Left ventricle myocardium inferior (tissue), 1 donor: ENCODE results near the gene KRTAP9-9. TPM values are rescaled to one million over a fixed set of nuclear protein-coding genes. Genes with fewer than 3 reads are reported as not detected.

Source experiments
- total RNA-seq: library from RNA; stranded (reverse); fragmentation: NEBNext Ultra II Directional; extraction: Animal tissue kit (Norgen Biotek cat#: 25700); gene quantifications from one replicate; pipeline ENCODE4 v1.2.1, GENCODE V29; 2021
- donor health status: DM: no; HTN: yes; CAD: no; lungs with severe emphysema.

KRTAP9-9 gene
- total RNA-seq, 1 donor from 2014 or later, result not detected

Other genes with a start within 250 kb of the KRTAP9-9 start
- gene KRTAP3-1, start 246.3 kb upstream of the KRTAP9-9 start, total RNA-seq, result not detected
- gene KRTAP1-5, start 228.2 kb upstream of the KRTAP9-9 start, total RNA-seq, result not detected
- gene KRTAP1-4, start 225.2 kb upstream of the KRTAP9-9 start, total RNA-seq, result not detected
- gene KRTAP1-3, start 220.5 kb upstream of the KRTAP9-9 start, total RNA-seq, result not detected
- not detected for gene KRTAP1-1, start 213.9 kb upstream of the KRTAP9-9 start, total RNA-seq
- gene KRTAP2-1, start 208.1 kb upstream of the KRTAP9-9 start, total RNA-seq, result not detected
- not detected for gene KRTAP2-2, start 200.2 kb upstream of the KRTAP9-9 start, total RNA-seq
- gene KRTAP2-3, start 195.3 kb upstream of the KRTAP9-9 start, total RNA-seq, result not detected
- not detected for gene KRTAP2-4, start 189.5 kb upstream of the KRTAP9-9 start, total RNA-seq
- gene KRTAP4-7, start 171.2 kb upstream of the KRTAP9-9 start, total RNA-seq, result not detected
- not detected for gene KRTAP4-8, start 157.2 kb upstream of the KRTAP9-9 start, total RNA-seq
- not detected for gene KRTAP4-16, start 153.2 kb upstream of the KRTAP9-9 start, total RNA-seq
- not detected for gene KRTAP4-9, start 150.0 kb upstream of the KRTAP9-9 start, total RNA-seq
- gene KRTAP4-11, start 137.0 kb upstream of the KRTAP9-9 start, total RNA-seq, result not detected
- not detected for gene KRTAP4-12, start 131.2 kb upstream of the KRTAP9-9 start, total RNA-seq
- not detected for gene KRTAP4-6, start 114.8 kb upstream of the KRTAP9-9 start, total RNA-seq
- not detected for gene KRTAP4-5, start 105.6 kb upstream of the KRTAP9-9 start, total RNA-seq
- gene KRTAP4-4, start 94.6 kb upstream of the KRTAP9-9 start, total RNA-seq, result not detected
- gene KRTAP4-3, start 87.2 kb upstream of the KRTAP9-9 start, total RNA-seq, result not detected
- gene KRTAP4-2, start 77.2 kb upstream of the KRTAP9-9 start, total RNA-seq, result not detected
- not detected for gene KRTAP4-1, start 70.5 kb upstream of the KRTAP9-9 start, total RNA-seq
- not detected for gene KRTAP9-1, start 65.5 kb upstream of the KRTAP9-9 start, total RNA-seq
- gene KRTAP9-2, start 28.7 kb upstream of the KRTAP9-9 start, total RNA-seq, result not detected
- gene KRTAP9-3, start 22.9 kb upstream of the KRTAP9-9 start, total RNA-seq, result not detected
- not detected for gene KRTAP9-8, start 17.4 kb upstream of the KRTAP9-9 start, total RNA-seq
- not detected for gene KRTAP9-4, start 5.7 kb upstream of the KRTAP9-9 start, total RNA-seq
- gene KRTAP9-6, start 10.0 kb downstream of the KRTAP9-9 start, total RNA-seq, result not detected
- gene KRTAP9-7, start 20.3 kb downstream of the KRTAP9-9 start, total RNA-seq, result not detected
- gene KRTAP29-1, start 47.5 kb downstream of the KRTAP9-9 start, total RNA-seq, result not detected
- not detected for gene KRTAP16-1, start 53.9 kb downstream of the KRTAP9-9 start, total RNA-seq
- not detected for gene KRTAP17-1, start 60.3 kb downstream of the KRTAP9-9 start, total RNA-seq
- gene KRT33A, start 95.4 kb downstream of the KRTAP9-9 start, total RNA-seq, result not detected
- not detected for gene KRT33B, start 114.4 kb downstream of the KRTAP9-9 start, total RNA-seq
- gene KRT34, start 126.9 kb downstream of the KRTAP9-9 start, total RNA-seq, result not detected
- not detected for gene KRT31, start 142.2 kb downstream of the KRTAP9-9 start, total RNA-seq
- not detected for gene KRT37, start 169.2 kb downstream of the KRTAP9-9 start, total RNA-seq
- not detected for gene KRT38, start 185.6 kb downstream of the KRTAP9-9 start, total RNA-seq
- 0.22 TPM for gene KRT32, start 212.0 kb downstream of the KRTAP9-9 start, total RNA-seq
- gene KRT35, start 225.8 kb downstream of the KRTAP9-9 start, total RNA-seq, result not detected
- not detected for gene KRT36, start 234.5 kb downstream of the KRTAP9-9 start, total RNA-seq